IPS-15b (cell line): ENCODE results near the gene KAT2A.
"Not testable (repeated sequence)": the region's sequence is repeated elsewhere in the genome, so short reads cannot be mapped to it uniquely, and the experiment has no call there.

Experiments
- H3K27me3 ChIP-seq: one replicate; pipeline ENCODE4 v1.6.1; 2013; ENCODE audit warnings: low read length; ENCODE audit not compliant: control insufficient read depth, insufficient read depth
- H3K36me3 ChIP-seq: one replicate; pipeline ENCODE4 v1.6.1; 2013; ENCODE audit warnings: low read length; ENCODE audit not compliant: control insufficient read depth, insufficient read depth
- H3K4me1 ChIP-seq: one replicate; pipeline ENCODE4 v1.6.1; 2013; ENCODE audit warnings: mild to moderate bottlenecking, low read length; ENCODE audit not compliant: control insufficient read depth, insufficient read depth
- H3K4me3 ChIP-seq: one replicate; pipeline ENCODE4 v1.5.1; 2013; ENCODE audit warnings: low read depth, low read length
- H3K9ac ChIP-seq: one replicate; pipeline ENCODE4 v1.6.1; 2013; ENCODE audit warnings: low read depth, mild to moderate bottlenecking, low read length
- H3K9me3 ChIP-seq: one replicate; pipeline ENCODE4 v1.6.1; 2013; ENCODE audit warnings: mild to moderate bottlenecking, low read length; ENCODE audit not compliant: control insufficient read depth, insufficient read depth

Gene KAT2A

DNA sequence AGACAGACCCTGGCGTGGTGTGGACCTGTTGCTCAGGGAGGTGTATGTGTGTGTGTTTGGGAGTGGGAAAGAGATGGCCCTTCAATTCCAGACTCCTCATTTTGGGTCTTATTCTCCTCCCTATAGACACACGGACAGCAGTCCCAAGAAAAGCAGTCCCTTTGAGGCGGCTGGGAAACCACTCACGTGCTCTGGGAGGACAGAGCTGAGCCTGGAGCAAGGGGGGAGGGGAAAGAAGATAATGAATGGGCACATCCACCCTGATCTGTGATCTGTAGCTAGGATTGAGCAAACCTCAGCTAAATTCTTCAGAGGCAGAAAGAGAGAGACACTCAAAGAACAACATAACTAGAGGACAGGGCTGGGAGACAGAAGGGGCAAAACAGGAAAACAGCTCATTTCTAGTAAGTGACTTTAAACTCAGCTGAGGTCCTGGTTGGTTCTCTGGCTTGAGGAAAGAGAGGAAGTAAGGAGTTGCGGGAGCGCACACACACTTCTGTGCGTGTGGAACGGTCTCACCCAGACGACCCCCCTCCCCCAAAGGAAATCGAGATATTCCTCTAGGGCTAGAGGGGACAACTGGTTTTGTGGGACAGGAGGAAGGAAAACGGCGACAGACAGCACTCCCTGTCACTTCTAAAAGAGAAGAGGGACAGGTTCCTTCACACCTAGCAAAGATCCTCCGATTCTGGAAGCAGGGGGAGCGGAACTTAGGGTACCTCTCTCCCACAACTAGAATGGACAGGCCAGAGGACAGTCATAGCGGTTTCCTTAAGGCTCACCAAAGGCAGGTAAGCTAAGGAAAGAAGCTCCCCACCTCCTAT, 33.0 kb upstream of the KAT2A start:
- Histone ChIP-seq H3K27me3 (no peaks in the 10 kb centered on the region), H3K4me3 (peak overlapping the region; percentile 87), H3K9me3 (no peaks in the 10 kb centered on the region), H3K36me3 (peaks cover 5% of the 10 kb centered on the region), H3K9ac (peak overlapping the region; percentile 84), H3K4me1 (peaks cover 8% of the 10 kb centered on the region)

DNA sequence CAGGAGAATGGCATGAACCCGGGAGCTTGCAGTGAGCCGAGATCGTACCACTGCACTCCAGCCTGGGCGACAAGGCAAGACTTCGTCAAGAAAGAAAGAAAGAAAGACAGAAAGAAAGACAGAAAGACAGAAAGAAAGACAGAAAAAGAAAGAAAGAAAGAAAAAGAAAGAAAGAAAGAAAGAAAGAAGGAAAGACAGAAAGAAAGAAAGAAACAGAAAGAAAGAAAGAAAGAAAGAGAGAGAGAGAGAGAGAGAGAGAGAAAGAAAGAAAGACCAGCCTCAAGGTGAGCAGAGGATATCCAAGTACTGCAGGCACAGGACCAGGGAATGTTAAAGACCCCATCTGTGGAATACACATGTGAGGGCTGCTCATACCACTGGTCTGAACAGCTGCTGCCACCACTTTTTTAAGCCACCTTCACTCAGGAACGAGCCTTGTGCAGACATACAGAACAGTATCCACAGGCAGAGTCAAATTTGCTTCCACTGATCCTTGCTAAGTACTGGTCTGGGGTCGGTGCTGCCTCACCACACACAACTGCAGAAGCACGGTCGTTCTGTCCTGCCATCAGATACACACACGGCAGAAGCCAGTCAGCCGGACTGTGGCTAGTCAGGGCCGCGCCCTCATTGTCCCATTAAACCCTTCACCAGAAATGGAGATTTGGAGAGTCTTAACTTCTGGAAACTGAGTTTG, 25.9 kb upstream of the KAT2A start:
- no peaks in the 10 kb centered on the region for H3K27me3 ChIP-seq
- H3K4me3 ChIP-seq, result no peak overlapping the region
- H3K36me3 ChIP-seq, result peaks cover 6% of the 10 kb centered on the region
- H3K4me1 ChIP-seq, result no peaks in the 10 kb centered on the region
- no peaks in the 10 kb centered on the region for H3K9me3 ChIP-seq
- no peak overlapping the region for H3K9ac ChIP-seq

- H3K4me1 ChIP-seq, H3K27me3 ChIP-seq, H3K36me3 ChIP-seq, H3K9me3 ChIP-seq, H3K4me3 ChIP-seq, H3K9ac ChIP-seq: not testable (repeated sequence)
These were observed 22.0 kb upstream of the KAT2A start for GRCh38 chr17:42143138-42143537.

- H3K27me3 ChIP-seq, result no peaks in the 10 kb centered on the region
- H3K9me3 ChIP-seq, result no peaks in the 10 kb centered on the region
- H3K4me1 ChIP-seq, result no peaks in the 10 kb centered on the region
- peaks cover 3% of the 10 kb centered on the region for H3K36me3 ChIP-seq
- no peak overlapping the region for H3K9ac ChIP-seq
- no peak overlapping the region for H3K4me3 ChIP-seq
These were observed 21.3 kb upstream of the KAT2A start for GRCh38 chr17:42142371-42142896.

DNA sequence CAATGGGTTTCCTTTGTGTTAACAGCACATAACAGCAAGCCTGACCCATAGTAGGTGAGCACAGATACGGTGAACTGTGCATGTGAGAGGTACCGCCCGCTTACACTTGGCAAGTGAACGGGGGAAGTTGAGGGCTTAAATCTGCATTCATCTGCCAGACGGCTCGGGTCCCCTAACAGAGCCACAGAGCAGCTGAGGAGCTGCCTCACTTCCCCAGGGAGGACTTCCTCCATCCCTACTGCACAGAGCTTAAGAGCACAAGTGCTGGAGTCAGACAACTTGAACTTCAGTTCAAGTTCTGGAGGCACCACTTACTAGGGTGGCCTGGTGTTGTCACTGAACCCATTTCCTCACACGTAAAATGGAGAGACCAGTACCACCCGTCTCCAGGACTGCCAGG, 20.2 kb upstream of the KAT2A start:
- Histone ChIP-seq H3K9ac (no peak overlapping the region), H3K4me3 (no peak overlapping the region), H3K36me3 (no peaks in the 10 kb centered on the region)

GRCh38 chr17:42140690-42141089, 19.5 kb upstream of the KAT2A start:
- not testable (repeated sequence) for H3K9ac ChIP-seq, H3K9me3 ChIP-seq, H3K4me1 ChIP-seq, H3K27me3 ChIP-seq, H3K4me3 ChIP-seq, H3K36me3 ChIP-seq

More for the DNA sequence above, 20.2 kb upstream of the KAT2A start:
- H3K9me3 ChIP-seq, result no peaks in the 10 kb centered on the region
- H3K4me1 ChIP-seq, result peaks cover 2% of the 10 kb centered on the region
- no peaks in the 10 kb centered on the region for H3K27me3 ChIP-seq

DNA sequence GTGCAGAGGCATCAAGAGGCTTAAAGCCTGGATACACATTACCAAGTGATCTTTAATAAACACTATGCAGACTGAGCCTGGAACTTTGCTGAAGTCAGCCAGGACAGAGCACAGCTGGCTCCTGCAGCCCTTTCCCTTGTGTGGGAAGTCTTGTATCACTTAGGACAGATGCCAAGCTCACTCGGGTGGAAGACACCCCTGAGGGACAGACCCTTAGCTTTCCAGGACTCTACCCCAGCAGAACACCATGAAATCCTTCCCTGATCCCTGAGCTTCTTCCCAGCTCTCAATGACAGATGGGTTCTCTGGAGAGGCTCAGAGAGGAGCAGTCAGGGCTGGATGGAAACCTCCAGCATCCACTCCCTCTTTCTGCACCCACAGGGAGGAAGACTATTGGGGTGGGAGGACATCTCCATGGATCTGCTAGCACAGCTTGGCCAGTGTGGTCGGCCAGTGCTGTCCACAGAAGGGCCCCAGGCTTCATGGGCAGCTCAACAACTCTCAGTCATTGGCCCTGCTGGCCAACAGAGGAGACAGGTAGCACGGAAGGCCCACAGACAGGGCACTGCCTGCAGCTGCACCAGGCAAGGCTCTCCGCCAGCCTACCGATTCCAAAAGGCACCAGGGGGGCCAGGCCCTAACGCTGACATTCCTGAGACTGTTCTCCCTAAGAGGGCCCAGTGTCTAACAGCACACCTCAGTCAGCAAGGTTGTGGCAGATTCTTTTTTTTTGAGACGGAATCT, 17.8 kb upstream of the KAT2A start:
- Histone ChIP-seq H3K36me3 (no peaks in the 10 kb centered on the region), H3K27me3 (no peaks in the 10 kb centered on the region), H3K4me3 (no peak overlapping the region), H3K4me1 (peaks cover 7% of the 10 kb centered on the region), H3K9ac (no peak overlapping the region), H3K9me3 (no peaks in the 10 kb centered on the region)

DNA sequence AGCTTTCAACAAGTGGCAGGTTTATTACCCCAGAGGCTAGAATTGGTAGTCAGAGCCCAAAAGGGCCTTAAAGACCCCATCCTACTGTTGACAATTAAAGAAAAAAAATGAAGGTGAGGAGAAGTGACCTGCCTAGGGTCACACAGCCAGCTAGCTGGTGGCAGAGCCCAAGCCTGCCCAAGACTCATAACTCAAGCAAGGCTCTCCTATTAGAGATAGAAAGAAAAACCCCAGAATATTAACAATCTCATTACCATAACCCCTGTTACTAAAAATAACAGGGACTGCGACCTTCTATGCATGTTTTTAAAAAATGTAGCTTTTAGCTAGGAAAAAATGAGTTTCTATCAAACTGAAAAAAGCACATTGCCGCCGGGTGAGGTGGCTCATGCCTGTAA, 15.5 kb upstream of the KAT2A start:
- Histone ChIP-seq H3K36me3 (no peaks in the 10 kb centered on the region), H3K4me1 (peaks cover 7% of the 10 kb centered on the region)

DNA sequence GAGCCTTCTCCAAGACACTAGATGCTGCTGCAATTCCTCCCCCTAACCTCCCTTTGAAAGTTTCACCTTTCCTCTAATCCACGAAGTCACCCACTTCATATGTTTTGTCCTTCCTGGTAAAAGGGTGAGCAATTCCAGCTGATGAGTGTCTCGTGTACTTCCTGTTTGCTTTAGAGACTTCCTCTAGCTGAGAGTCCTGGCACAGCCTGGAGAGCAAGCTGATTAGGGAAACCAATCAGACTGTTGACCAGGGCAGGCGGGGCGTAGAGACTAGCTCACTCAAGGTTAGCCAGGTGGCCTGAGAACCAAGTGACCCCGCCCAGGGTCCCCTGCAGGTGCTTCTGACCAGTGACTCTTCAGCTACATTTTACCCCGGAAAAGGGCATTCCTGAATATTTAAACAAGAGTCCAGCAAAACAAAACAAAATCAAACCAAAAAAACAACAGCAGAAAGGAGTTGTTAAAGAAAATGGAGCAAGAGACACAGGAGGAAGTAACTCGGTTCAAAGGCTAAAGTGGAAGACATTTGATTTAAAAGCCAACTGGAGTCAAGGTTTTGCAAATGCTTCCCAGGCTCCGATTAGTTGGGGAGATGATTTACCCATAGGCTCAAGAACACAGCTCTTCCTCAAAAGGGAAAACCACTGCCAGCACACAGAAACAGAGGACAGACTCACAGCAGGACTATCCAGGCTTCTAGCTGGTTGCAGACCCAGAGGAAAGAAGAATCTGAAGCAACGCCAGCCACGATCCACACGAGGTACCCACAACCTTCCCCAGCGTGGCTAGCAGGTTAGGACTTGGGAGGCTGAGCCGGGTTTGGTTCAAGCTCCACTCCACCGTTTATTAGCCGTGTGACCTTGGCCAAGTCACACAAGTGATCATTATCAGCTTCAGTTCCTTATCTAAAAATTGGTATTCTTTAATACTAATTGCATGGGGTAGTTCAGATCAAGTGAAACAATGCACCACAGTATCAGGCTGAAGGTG, 14.8 kb upstream of the KAT2A start:
- H3K4me3 ChIP-seq, result no peak overlapping the region
- no peaks in the 10 kb centered on the region for H3K9me3 ChIP-seq
- no peaks in the 10 kb centered on the region for H3K36me3 ChIP-seq
- peaks cover 7% of the 10 kb centered on the region for H3K4me1 ChIP-seq
- no peak overlapping the region for H3K9ac ChIP-seq
- H3K27me3 ChIP-seq, result no peaks in the 10 kb centered on the region

More for the DNA sequence above, 15.5 kb upstream of the KAT2A start:
- H3K27me3 ChIP-seq, result no peaks in the 10 kb centered on the region
- H3K9ac ChIP-seq, result no peak overlapping the region
- no peak overlapping the region for H3K4me3 ChIP-seq
- H3K9me3 ChIP-seq, result no peaks in the 10 kb centered on the region

GRCh38 chr17:42135151-42135550, 14.0 kb upstream of the KAT2A start:
- peaks cover 7% of the 10 kb centered on the region for H3K4me1 ChIP-seq
- no peaks in the 10 kb centered on the region for H3K9me3 ChIP-seq
- H3K27me3 ChIP-seq, result no peaks in the 10 kb centered on the region
- H3K36me3 ChIP-seq, result peaks cover 3% of the 10 kb centered on the region
- no peak overlapping the region for H3K9ac ChIP-seq
- no peak overlapping the region for H3K4me3 ChIP-seq
